GM21526 (cell line): Measurements from ENCODE around the gene DAB1.

Experiments used
- ATAC-seq: cut with Tn5 transposase; IDR thresholded peaks from one replicate; pipeline ENCODE4 v1.9.1; 2021; ENCODE audit warnings: moderate library complexity; ENCODE audit not compliant: unreplicated experiment, low FRiP score

DAB1 gene

GRCh38 chr1:57282411-57282810 is 141.4 kb downstream of the DAB1 start:
- no peak for ATAC-seq

GRCh38 chr1:57281324-57281723 is 142.5 kb downstream of the DAB1 start:
- no peak for ATAC-seq

- no peak for ATAC-seq
Measured at GRCh38 chr1:57279909-57280666, 143.8 kb downstream of the DAB1 start.

- no peak for ATAC-seq
Measured at GRCh38 chr1:57278558-57278957, 145.3 kb downstream of the DAB1 start.

GRCh38 chr1:57277681-57278080 is 146.2 kb downstream of the DAB1 start:
- no peak for ATAC-seq

- no peak for ATAC-seq
Measured at GRCh38 chr1:57276918-57277317, 146.9 kb downstream of the DAB1 start.

- no peak for ATAC-seq
Measured at GRCh38 chr1:57272601-57273000, 151.3 kb downstream of the DAB1 start.

- ATAC-seq = no peak
Measured at GRCh38 chr1:57272150-57272549, 151.7 kb downstream of the DAB1 start.

- ATAC-seq = no peak
Measured at GRCh38 chr1:57270927-57271698, 152.7 kb downstream of the DAB1 start.

GRCh38 chr1:57269630-57270225 is 154.1 kb downstream of the DAB1 start:
- ATAC-seq = no peak

- ATAC-seq = no peak
Measured at GRCh38 chr1:57265104-57265503, 158.8 kb downstream of the DAB1 start.

- no peak for ATAC-seq
Measured at GRCh38 chr1:57262472-57262871, 161.4 kb downstream of the DAB1 start.

GRCh38 chr1:57258557-57259325 is 165.1 kb downstream of the DAB1 start:
- no peak for ATAC-seq

- ATAC-seq = no peak
Measured at GRCh38 chr1:57255945-57256344, 167.9 kb downstream of the DAB1 start.

GRCh38 chr1:57254022-57254421 is 169.8 kb downstream of the DAB1 start:
- no peak for ATAC-seq

GRCh38 chr1:57252597-57253294 is 171.1 kb downstream of the DAB1 start:
- no peak for ATAC-seq

GRCh38 chr1:57250021-57250420 is 173.8 kb downstream of the DAB1 start:
- ATAC-seq = no peak

GRCh38 chr1:57249511-57249910 is 174.3 kb downstream of the DAB1 start:
- ATAC-seq = no peak

GRCh38 chr1:57248830-57249229 is 175.0 kb downstream of the DAB1 start:
- ATAC-seq = no peak

GRCh38 chr1:57238233-57238781 is 185.6 kb downstream of the DAB1 start:
- ATAC-seq = no peak
